Left ventricle myocardium inferior (tissue), 1 donor: ENCODE measurements around the gene MIR17HG. TPM values are rescaled to one million over a fixed set of nuclear protein-coding genes. Genes with fewer than 3 reads are reported as not detected.
"Not testable (repeated sequence)": the region's sequence is repeated elsewhere in the genome, so short reads cannot be mapped to it uniquely, and the experiment has no call there.

Experiments
- DNase-seq: peaks from one replicate; pipeline ENCODE4 v3.0.0-alpha.2; 2020
- H3K27ac ChIP-seq: fragments of 200-600 bp; replicated peaks from 2 replicates; pipeline ENCODE4 v1.8.0; 2021
- H3K27me3 ChIP-seq: fragments of 200-600 bp; 2 replicates; pipeline ENCODE4 v1.8.0; 2021; ENCODE audit warnings: low read depth
- H3K36me3 ChIP-seq: fragments of 200-600 bp; 2 replicates; pipeline ENCODE4 v1.8.0; 2021
- H3K4me1 ChIP-seq: fragments of 200-600 bp; 2 replicates; pipeline ENCODE4 v1.8.0; 2021
- H3K4me3 ChIP-seq: fragments of 200-600 bp; 2 replicates; pipeline ENCODE4 v1.8.0; 2021; ENCODE audit warnings: mild to moderate bottlenecking, moderate library complexity
- H3K9me3 ChIP-seq: fragments of 200-600 bp; replicated peaks from 2 replicates; pipeline ENCODE4 v1.8.0; 2021
- intact Hi-C: fragments of 100-400 bp; cut with micrococcal nuclease; formaldehyde crosslinking; loops from one replicate; pipeline ENCODE4 v1.11.0; 2022
- total RNA-seq: library from RNA; stranded (reverse); fragmentation: NEBNext Ultra II Directional; extraction: Animal tissue kit (Norgen Biotek cat#: 25700); gene quantifications from one replicate; pipeline ENCODE4 v1.2.1, GENCODE V29; 2021
- TF ChIP-seq, protein P1 (sequence below): fragments of 200-600 bp; IDR thresholded peaks from 2 replicates; pipeline ENCODE4 v1.8.0; 2021; ENCODE audit warnings: antibody characterized with exemption, mild to moderate bottlenecking, borderline replicate concordance
- donor health status: DM: no; HTN: yes; CAD: no; lungs with severe emphysema.

Gene MIR17HG
- total RNA-seq, 1 donor from 2014 or later = 1.3 TPM

DNA sequence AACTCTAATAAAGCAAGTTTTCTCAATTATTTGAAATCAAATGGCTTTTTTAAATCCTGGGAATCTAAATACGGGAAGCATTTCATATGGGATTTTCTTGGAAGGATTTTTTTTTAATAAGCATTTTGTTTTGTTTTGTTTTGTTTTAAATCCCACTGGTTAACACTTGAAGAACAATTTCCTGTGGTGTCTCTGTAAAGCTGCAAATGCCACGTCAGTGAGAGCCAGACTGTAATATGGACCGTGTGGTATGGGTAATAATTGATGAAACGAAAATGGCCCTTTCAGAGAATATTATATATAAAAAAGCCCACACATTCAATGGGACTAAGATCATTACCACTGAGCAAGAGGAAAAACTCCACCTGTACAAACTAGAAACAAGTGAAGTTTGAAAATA is 33.9 kb upstream of the MIR17HG start:
- Histone ChIP-seq H3K27ac (no peak overlapping the region), H3K36me3 (no peaks in the 10 kb centered on the region), H3K4me3 (no peak overlapping the region), H3K27me3 (peaks cover 45% of the 10 kb centered on the region), H3K4me1 (no peaks in the 10 kb centered on the region), H3K9me3 (no peaks in the 10 kb centered on the region)
- no peak for DNase-seq
- intact Hi-C loops = no loop called here
- TF ChIP-seq, protein P1, sequence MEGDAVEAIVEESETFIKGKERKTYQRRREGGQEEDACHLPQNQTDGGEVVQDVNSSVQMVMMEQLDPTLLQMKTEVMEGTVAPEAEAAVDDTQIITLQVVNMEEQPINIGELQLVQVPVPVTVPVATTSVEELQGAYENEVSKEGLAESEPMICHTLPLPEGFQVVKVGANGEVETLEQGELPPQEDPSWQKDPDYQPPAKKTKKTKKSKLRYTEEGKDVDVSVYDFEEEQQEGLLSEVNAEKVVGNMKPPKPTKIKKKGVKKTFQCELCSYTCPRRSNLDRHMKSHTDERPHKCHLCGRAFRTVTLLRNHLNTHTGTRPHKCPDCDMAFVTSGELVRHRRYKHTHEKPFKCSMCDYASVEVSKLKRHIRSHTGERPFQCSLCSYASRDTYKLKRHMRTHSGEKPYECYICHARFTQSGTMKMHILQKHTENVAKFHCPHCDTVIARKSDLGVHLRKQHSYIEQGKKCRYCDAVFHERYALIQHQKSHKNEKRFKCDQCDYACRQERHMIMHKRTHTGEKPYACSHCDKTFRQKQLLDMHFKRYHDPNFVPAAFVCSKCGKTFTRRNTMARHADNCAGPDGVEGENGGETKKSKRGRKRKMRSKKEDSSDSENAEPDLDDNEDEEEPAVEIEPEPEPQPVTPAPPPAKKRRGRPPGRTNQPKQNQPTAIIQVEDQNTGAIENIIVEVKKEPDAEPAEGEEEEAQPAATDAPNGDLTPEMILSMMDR = no peak

DNA sequence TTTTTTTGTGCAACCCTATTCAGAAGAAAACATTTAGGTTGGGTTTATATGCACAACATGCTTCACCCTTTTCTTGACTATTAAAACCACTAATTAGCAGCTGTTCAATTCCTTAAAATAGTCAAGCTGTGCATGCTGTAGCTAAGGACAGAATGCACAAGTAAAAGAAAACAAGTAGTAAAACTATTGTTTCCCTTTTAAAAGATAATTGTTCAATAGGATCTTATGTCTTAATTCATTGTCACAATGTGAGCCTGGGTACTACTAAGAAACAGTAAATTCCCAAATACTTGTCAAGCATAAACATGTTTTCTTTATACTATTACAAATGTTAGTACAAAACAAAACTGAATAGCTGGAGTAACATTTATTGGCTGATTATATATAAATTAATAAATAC is 32.6 kb upstream of the MIR17HG start:
- DNase-seq = no peak
- peaks cover 51% of the 10 kb centered on the region for H3K27me3 ChIP-seq
- intact Hi-C loops = no loop called here

DNA sequence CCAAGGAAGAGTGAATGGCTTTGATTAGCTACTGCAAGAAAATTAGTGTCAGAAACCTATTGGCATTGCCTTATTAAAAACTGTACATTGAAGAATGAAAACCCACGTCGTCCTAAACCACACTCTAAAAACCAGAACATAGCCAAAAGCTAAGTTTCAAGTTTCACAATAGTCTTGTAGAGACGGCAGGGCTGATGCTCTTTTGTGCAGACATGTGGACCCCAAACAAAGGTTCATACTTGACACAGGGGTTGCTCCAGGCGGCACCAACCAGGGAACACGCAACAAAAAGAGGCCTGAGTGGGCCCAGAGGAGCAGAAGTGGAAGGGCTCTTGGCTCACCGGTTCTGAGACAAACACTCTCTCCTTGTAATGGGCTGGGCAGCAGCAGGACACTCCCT is 28.6 kb upstream of the MIR17HG start:
- no peaks in the 10 kb centered on the region for H3K4me1 ChIP-seq
- H3K36me3 ChIP-seq = no peaks in the 10 kb centered on the region
- DNase-seq = no peak
- TF ChIP-seq, protein P1 = no peak
- peaks cover 37% of the 10 kb centered on the region for H3K27me3 ChIP-seq
- H3K4me3 ChIP-seq = no peak overlapping the region
- no peaks in the 10 kb centered on the region for H3K9me3 ChIP-seq
- H3K27ac ChIP-seq = no peak overlapping the region
- intact Hi-C loops = no loop called here

More for the DNA sequence above, 32.6 kb upstream of the MIR17HG start:
- Histone ChIP-seq H3K27ac (no peak overlapping the region), H3K36me3 (no peaks in the 10 kb centered on the region), H3K9me3 (no peaks in the 10 kb centered on the region), H3K4me1 (no peaks in the 10 kb centered on the region), H3K4me3 (no peak overlapping the region)
- TF ChIP-seq, protein P1 = no peak

DNA sequence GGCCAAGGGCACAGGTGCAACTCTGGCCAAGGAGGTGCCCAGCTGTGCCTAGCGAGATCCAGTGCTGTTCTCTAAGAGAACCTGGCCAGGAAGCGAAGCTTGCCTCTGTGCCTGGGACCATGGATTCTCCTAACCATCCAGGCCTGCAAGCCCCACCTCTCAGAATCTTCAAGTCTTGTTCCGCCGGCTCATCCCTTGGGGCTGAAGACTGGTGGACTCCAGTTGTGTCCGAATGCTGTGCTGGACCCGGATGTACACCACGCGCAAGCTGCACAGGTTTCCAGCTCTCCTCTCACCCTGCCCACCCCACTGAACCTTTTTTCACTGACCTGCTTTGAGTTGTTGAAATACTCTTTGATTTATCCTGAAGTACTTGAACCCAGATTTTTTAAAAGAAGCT is 27.5 kb upstream of the MIR17HG start:
- Histone ChIP-seq H3K9me3 (no peaks in the 10 kb centered on the region), H3K27ac (no peak overlapping the region), H3K4me1 (no peaks in the 10 kb centered on the region), H3K27me3 (peaks cover 31% of the 10 kb centered on the region), H3K4me3 (no peak overlapping the region), H3K36me3 (no peaks in the 10 kb centered on the region)
- TF ChIP-seq, protein P1 = no peak
- intact Hi-C loops = no loop called here
- DNase-seq = no peak

DNA sequence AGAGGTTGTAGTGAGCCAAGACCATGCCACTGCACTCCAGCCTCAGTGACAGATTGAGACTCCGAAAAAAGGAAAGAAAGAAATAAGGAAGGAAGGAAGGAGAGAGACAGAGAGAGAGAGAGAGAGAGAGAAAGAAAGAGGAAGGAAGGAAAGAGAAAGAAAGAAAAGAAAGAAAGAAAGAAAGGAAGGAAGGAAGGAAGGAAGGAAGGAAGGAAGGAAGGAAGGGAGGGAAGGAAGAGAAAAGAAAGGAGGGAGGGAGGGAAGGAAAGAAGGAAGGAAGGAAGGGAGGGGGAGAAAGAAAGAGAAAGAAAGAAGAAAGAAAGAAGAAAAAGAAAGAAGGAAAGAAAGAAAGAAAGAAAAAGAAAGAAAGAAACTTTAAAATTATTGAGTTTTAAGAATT is 26.5 kb upstream of the MIR17HG start:
- peaks cover 21% of the 10 kb centered on the region for H3K27me3 ChIP-seq
- H3K27ac ChIP-seq, intact Hi-C loops, H3K4me3 ChIP-seq, H3K4me1 ChIP-seq, H3K36me3 ChIP-seq, H3K9me3 ChIP-seq, DNase-seq: not testable (repeated sequence)

DNA sequence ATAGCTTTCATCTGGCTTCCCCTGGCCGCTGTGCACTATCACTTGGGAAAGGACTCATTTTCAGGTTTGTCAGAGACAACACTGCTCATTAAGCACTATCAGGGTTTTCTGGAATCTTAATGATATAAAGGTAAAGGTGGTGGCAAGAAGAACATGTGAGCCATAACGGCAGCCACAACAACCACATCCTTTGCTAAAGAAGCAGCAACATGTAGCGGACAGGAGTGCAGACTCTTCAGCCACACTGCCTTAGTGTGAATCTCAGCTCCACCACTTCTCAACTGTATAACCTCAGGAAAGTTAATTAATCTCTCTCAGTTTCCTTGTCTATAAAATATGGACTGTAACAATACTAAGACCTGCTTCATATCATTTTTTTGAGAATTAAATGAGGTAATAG is 24.1 kb upstream of the MIR17HG start:
- Histone ChIP-seq H3K4me3 (no peak overlapping the region), H3K27ac (no peak overlapping the region), H3K4me1 (no peaks in the 10 kb centered on the region), H3K27me3 (peaks cover 11% of the 10 kb centered on the region), H3K9me3 (no peaks in the 10 kb centered on the region), H3K36me3 (no peaks in the 10 kb centered on the region)
- TF ChIP-seq, protein P1 = no peak
- intact Hi-C loops = no loop called here
- DNase-seq = no peak
